Ishikawa (cell line): ENCODE results near the gene ULBP2.

Experiments used
- CEBPB ChIP-seq: IDR thresholded peaks from 2 replicates; pipeline ENCODE4 v1.6.1; 2012
- CREB1 ChIP-seq: IDR thresholded peaks from 2 replicates; pipeline ENCODE4 v1.6.1; 2012; ENCODE audit warnings: low read depth
- EGR1 ChIP-seq: IDR thresholded peaks from 2 replicates; pipeline ENCODE4 v1.6.1; 2012
- EP300 ChIP-seq: IDR thresholded peaks from 2 replicates; pipeline ENCODE4 v1.6.1; 2012; ENCODE audit warnings: borderline replicate concordance
- FOXM1 ChIP-seq: IDR thresholded peaks from 2 replicates; pipeline ENCODE4 v1.6.1; 2012; ENCODE audit warnings: low read depth, borderline replicate concordance
- MAX ChIP-seq: IDR thresholded peaks from 2 replicates; pipeline ENCODE4 v1.6.1; 2012
- NFIC ChIP-seq: IDR thresholded peaks from 2 replicates; pipeline ENCODE4 v1.6.1; 2012
- RAD21 ChIP-seq: IDR thresholded peaks from 2 replicates; pipeline ENCODE4 v1.6.1; 2012; ENCODE audit warnings: low read depth
- REST ChIP-seq: IDR thresholded peaks from 2 replicates; pipeline ENCODE4 v1.6.1; 2012; ENCODE audit warnings: low read depth, mild to moderate bottlenecking
- TAF1 ChIP-seq: IDR thresholded peaks from 2 replicates; pipeline ENCODE4 v1.6.1; 2012; ENCODE audit warnings: low read depth, mild to moderate bottlenecking
- TCF12 ChIP-seq: IDR thresholded peaks from 2 replicates; pipeline ENCODE4 v1.6.1; 2012; ENCODE audit warnings: low read depth
- TEAD4 ChIP-seq: IDR thresholded peaks from 2 replicates; pipeline ENCODE4 v1.6.1; 2012
- USF1 ChIP-seq: IDR thresholded peaks from 2 replicates; pipeline ENCODE4 v1.6.1; 2012
- YY1 ChIP-seq: IDR thresholded peaks from 2 replicates; pipeline ENCODE4 v1.6.1; 2012; ENCODE audit warnings: low read depth
- ZBTB7A ChIP-seq: IDR thresholded peaks from 2 replicates; pipeline ENCODE4 v1.6.1; 2012; ENCODE audit warnings: low read depth

The ULBP2 gene

GRCh38 chr6:149922642-149923326 is 19.0 kb upstream of the ULBP2 start, which contains the start of gene RAET1G:
Gene RAET1G (minus strand): TSS chr6:149923121. CDS start chr6:149923010, 111 bp downstream.
- peak; percentile 43; the same call in 1 of the 2 replicates for TF ChIP-seq MAX
- TF ChIP-seq TAF1: peak; percentile 49; the same call in 1 of the 2 replicates
- TF ChIP-seq TCF12: peak; percentile 23; the same call in 1 of the 2 replicates
- peak; percentile 62; the same call in 1 of the 2 replicates for TF ChIP-seq NFIC
- 0 out of 2 replicates have a peak, but pooled peaks have one; percentile 18 for TF ChIP-seq YY1
- no peak for TF ChIP-seq USF1

- TF ChIP-seq ZBTB7A (no peak), MAX (no peak), TEAD4 (no peak), FOXM1 (no peak), TCF12 (no peak), CEBPB (no peak), RAD21 (no peak), EP300 (no peak), REST (no peak), CREB1 (no peak), NFIC (no peak; the same call in 1 of the 2 replicates), YY1 (no peak), USF1 (no peak), TAF1 (no peak), EGR1 (no peak)
Measured at GRCh38 chr6:149923327-149923986, 18.4 kb upstream of the ULBP2 start.

- TF ChIP-seq TAF1 (no peak), RAD21 (no peak), REST (no peak), ZBTB7A (no peak), USF1 (no peak)
Measured at GRCh38 chr6:149924206-149924932, 17.4 kb upstream of the ULBP2 start.

GRCh38 chr6:149924933-149925252 is 16.9 kb upstream of the ULBP2 start:
- TF ChIP-seq TAF1 (no peak), CREB1 (no peak), MAX (no peak), EP300 (no peak), CEBPB (no peak), ZBTB7A (no peak), TCF12 (no peak), NFIC (no peak)

- TF ChIP-seq ZBTB7A (no peak), TAF1 (no peak), MAX (no peak), CEBPB (no peak), REST (no peak), TCF12 (no peak), EP300 (no peak), FOXM1 (no peak), TEAD4 (no peak), EGR1 (no peak)
Measured at GRCh38 chr6:149925253-149925973, 16.4 kb upstream of the ULBP2 start.
